GM18861 (cell line): Measurements from ENCODE around the gene TBRG1.

ENCODE experiments used
- ATAC-seq: cut with Tn5 transposase; IDR thresholded peaks from one replicate; pipeline ENCODE4 v1.9.1; 2021; ENCODE audit not compliant: unreplicated experiment

TBRG1 gene

GRCh38 chr11:124612567-124613246 is 10.0 kb upstream of the TBRG1 start:
- ATAC-seq: no peak

GRCh38 chr11:124618863-124619262 is 3.8 kb upstream of the TBRG1 start:
- no peak for ATAC-seq

GRCh38 chr11:124623861-124624525 is 1.3 kb downstream of the TBRG1 start:
- no peak for ATAC-seq

GRCh38 chr11:124625504-124626168 is 3.0 kb downstream of the TBRG1 start:
- no peak for ATAC-seq

- no peak for ATAC-seq
Measured at GRCh38 chr11:124627546-124627945, 4.9 kb downstream of the TBRG1 start.

GRCh38 chr11:124629961-124630360 is 7.3 kb downstream of the TBRG1 start:
- no peak for ATAC-seq

- no peak for ATAC-seq
Measured at GRCh38 chr11:124633355-124633754, 10.7 kb downstream of the TBRG1 start.

- no peak for ATAC-seq
Measured at GRCh38 chr11:124635932-124636331, 13.3 kb downstream of the TBRG1 start.

- ATAC-seq: no peak
Measured at GRCh38 chr11:124638500-124638899, 15.8 kb downstream of the TBRG1 start.

GRCh38 chr11:124639186-124639585 is 16.5 kb downstream of the TBRG1 start:
- ATAC-seq: no peak

- no peak for ATAC-seq
Measured at GRCh38 chr11:124640666-124641065, 18.0 kb downstream of the TBRG1 start.

GRCh38 chr11:124642628-124643027 is 20.0 kb downstream of the TBRG1 start:
- ATAC-seq: no peak

- no peak for ATAC-seq
Measured at GRCh38 chr11:124643042-124643604, 20.5 kb downstream of the TBRG1 start.

GRCh38 chr11:124643605-124644425 is 21.2 kb downstream of the TBRG1 start:
- no peak for ATAC-seq

GRCh38 chr11:124644426-124645280 is 22.0 kb downstream of the TBRG1 start:
- no peak for ATAC-seq

- ATAC-seq: peak; percentile 61
Measured at GRCh38 chr11:124646148-124646547, 23.5 kb downstream of the TBRG1 start.

GRCh38 chr11:124648610-124649009 is 25.9 kb downstream of the TBRG1 start:
- ATAC-seq: no peak

- ATAC-seq: no peak
Measured at GRCh38 chr11:124656774-124657630, 34.3 kb downstream of the TBRG1 start.

GRCh38 chr11:124657904-124658303 is 35.2 kb downstream of the TBRG1 start:
- ATAC-seq: no peak
